Measurements from ENCODE around the gene ITGA1. TPM values are rescaled to one million over a fixed set of nuclear protein-coding genes. Genes with fewer than 3 reads are reported as not detected.

The ITGA1 gene
- total RNA-seq, 5 donors from 2014 or later (not counting 1 experiment from before 2014, with no cell fraction given): 2.9 to 13.0 (median 6.8) TPM

DNA sequence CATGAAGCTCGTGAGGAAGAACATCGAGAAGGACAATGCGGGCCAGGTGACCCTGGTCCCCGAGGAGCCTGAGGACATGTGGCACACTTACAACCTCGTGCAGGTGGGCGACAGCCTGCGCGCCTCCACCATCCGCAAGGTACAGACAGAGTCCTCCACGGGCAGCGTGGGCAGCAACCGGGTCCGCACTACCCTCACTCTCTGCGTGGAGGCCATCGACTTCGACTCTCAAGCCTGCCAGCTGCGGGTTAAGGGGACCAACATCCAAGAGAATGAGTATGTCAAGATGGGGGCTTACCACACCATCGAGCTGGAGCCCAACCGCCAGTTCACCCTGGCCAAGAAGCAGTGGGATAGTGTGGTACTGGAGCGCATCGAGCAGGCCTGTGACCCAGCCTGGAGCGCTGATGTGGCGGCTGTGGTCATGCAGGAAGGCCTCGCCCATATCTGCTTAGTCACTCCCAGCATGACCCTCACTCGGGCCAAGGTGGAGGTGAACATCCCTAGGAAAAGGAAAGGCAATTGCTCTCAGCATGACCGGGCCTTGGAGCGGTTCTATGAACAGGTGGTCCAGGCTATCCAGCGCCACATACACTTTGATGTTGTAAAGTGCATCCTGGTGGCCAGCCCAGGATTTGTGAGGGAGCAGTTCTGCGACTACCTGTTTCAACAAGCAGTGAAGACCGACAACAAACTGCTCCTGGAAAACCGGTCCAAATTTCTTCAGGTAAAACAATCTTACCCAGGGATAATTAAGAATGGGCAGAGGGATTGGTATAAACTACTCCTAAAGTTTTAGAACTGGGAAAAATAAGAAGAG lies 12.9 kb downstream of the ITGA1 start:
- DNase-seq (peak in 29 of 35 experiments; percentile 4 to 54 (median 18)), ATAC-seq (replicated peaks in 1 of 4) (peak; percentile 27 to 53 (median 36))
- Mint-ChIP-seq H3K36me3 (peaks cover 19% of the 10 kb centered on the region), H3K27me3 (no peaks in the 10 kb centered on the region), H3K9me3 (no peaks in the 10 kb centered on the region), H3K4me3 (peak overlapping the region; percentile 95 to 99 (median 98)), H3K4me1 (peaks cover 65 to 76% (median 70%) of the 10 kb centered on the region in 3 donors), H3K27ac (peak overlapping the region; percentile 88 to 93)
- WGBS (ENCODE audit: insufficient coverage): 7% methylated on average over 26 of the region's 31 CpGs
- ChIA-PET POLR2A (interaction anchor here (0.9 to 1.3 kb wide), 2 partner anchors 22 to 74 kb away, joined by 4 to 5 read pairs; no protein-coding TSS in a partner anchor), CTCF (interaction anchor here (1.1 to 1.8 kb wide), 6 partner anchors 8 to 149 kb away, joined by 3 to 12 read pairs (median 8); partner anchors contain the start of genes ITGA1 (in 1 of the 2) and PELO (in 1 of the 2))
- Histone ChIP-seq H3K36me3 (ENCODE audit: control insufficient read depth in 2 of 2, extremely low read depth in 1 of 2, insufficient read depth in 1 of 2, low read length in 1 of 2) (no peaks in the 10 kb centered on the region), H3K4me3 (ENCODE audit: control insufficient read depth in 1 of 2, extremely low read depth in 1 of 2, low read length in 1 of 2) (peak overlapping the region; percentile 68 to 99), H3K27me3 (replicated peaks in 1 of 2; ENCODE audit: control insufficient read depth in 2 of 2, extremely low read depth in 1 of 2, insufficient read depth in 2 of 2, low read length in 1 of 2) (no peaks in the 10 kb centered on the region), H3K9me3 (no peaks in the 10 kb centered on the region), H3K27ac (ENCODE audit: low read length) (peak overlapping the region; percentile 75), H3K4me1 (ENCODE audit: control insufficient read depth in 1 of 2, extremely low read depth in 1 of 2, insufficient read depth in 2 of 2, low read length in 2 of 2) (peaks cover 23 to 45% of the 10 kb centered on the region in 2 experiments)

DNA sequence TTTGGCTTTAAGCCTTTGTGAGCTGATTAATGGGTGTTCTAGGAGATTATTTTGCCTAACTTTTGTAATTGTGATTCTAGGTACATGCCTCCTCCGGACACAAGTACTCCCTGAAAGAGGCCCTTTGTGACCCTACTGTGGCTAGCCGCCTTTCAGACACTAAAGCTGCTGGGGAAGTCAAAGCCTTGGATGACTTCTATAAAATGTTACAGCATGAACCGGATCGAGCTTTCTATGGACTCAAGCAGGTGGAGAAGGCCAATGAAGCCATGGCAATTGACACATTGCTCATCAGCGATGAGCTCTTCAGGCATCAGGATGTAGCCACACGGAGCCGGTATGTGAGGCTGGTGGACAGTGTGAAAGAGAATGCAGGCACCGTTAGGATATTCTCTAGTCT lies 13.6 kb downstream of the ITGA1 start:
- H3K9me3 Mint-ChIP-seq: no peaks in the 10 kb centered on the region

DNA sequence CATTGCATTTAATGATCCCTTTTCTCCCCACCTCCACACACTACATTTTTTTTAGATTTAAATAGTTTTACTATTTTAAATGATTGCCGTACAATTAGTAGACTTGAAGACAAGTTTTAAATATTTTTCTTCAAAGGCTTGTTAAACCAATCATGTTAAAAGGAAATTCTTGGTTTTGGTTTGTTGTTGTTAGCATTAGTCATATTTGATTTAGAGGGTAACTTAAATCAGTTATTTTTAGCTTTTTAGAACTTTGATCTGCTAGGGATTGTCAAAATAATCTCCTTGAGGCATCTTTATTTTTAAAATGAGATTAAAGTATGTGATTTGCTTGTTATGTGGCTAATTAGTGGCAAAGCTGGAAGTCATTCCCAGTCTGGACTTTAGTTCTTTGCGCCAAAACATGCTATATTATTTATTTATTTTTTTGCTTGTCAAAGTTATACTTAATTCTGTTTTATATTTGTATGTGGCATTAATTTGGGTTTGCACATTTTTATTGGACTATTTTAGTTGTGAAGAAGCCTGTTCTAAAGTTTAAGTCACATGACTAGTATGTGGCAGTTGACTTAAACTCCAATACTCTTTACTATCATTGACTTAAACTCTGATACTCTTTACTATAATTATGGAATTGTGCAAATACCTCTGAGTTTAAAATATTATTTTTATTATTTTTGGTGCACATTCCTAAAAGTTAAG lies 14.7 kb downstream of the ITGA1 start:
- Mint-ChIP-seq H3K4me3 (peak overlapping the region in 2 of 3 donors; percentile 98 to 99), H3K4me1 (peaks cover 64 to 72% (median 67%) of the 10 kb centered on the region in 3 donors), H3K27me3 (no peaks in the 10 kb centered on the region), H3K9me3 (no peaks in the 10 kb centered on the region), H3K36me3 (peaks cover 24% of the 10 kb centered on the region), H3K27ac (no peak overlapping the region)
- no peak for ATAC-seq (replicated peaks in 1 of 4)
- Histone ChIP-seq H3K36me3 (ENCODE audit: control insufficient read depth in 2 of 2, extremely low read depth in 1 of 2, insufficient read depth in 1 of 2, low read length in 1 of 2) (no peaks in the 10 kb centered on the region), H3K4me1 (ENCODE audit: control insufficient read depth in 1 of 2, extremely low read depth in 1 of 2, insufficient read depth in 2 of 2, low read length in 2 of 2) (peaks cover 23 to 45% of the 10 kb centered on the region in 2 experiments), H3K27ac (ENCODE audit: low read length) (no peak overlapping the region), H3K4me3 (ENCODE audit: control insufficient read depth in 1 of 2, extremely low read depth in 1 of 2, low read length in 1 of 2) (no peak overlapping the region), H3K27me3 (replicated peaks in 1 of 2; ENCODE audit: control insufficient read depth in 2 of 2, extremely low read depth in 1 of 2, insufficient read depth in 2 of 2, low read length in 1 of 2) (no peaks in the 10 kb centered on the region), H3K9me3 (no peaks in the 10 kb centered on the region)
- no peak for DNase-seq
- CTCF ChIA-PET: interaction anchor here in 1 of 2 donors (1.6 kb wide), 1 partner anchor 138 kb away, joined by 4 read pairs; no protein-coding TSS in a partner anchor
- POLR2A ChIA-PET: no interaction called here
- WGBS (ENCODE audit: insufficient coverage): no CpG with 5 or more reads among the region's 2 CpGs

More for the DNA sequence above, 13.6 kb downstream of the ITGA1 start:
- DNase-seq (no peak), ATAC-seq (replicated peaks in 1 of 4) (no peak)
- ChIA-PET POLR2A (interaction anchor here in 1 of 2 donors (0.9 kb wide), 1 partner anchor 23 kb away, joined by 4 read pairs; no protein-coding TSS in a partner anchor), CTCF (interaction anchor here (1.1 to 1.6 kb wide), 2 partner anchors 14 to 137 kb away, joined by 4 to 5 read pairs; partner anchors contain the start of genes ITGA1 (in 1 of the 2) and PELO (in 1 of the 2))
- H3K4me3 ChIP-seq (ENCODE audit: control insufficient read depth in 1 of 2, extremely low read depth in 1 of 2, low read length in 1 of 2): peak overlapping the region; percentile 68 to 99
- peaks cover 24% of the 10 kb centered on the region for H3K36me3 Mint-ChIP-seq
- H3K27me3 Mint-ChIP-seq: no peaks in the 10 kb centered on the region
- peaks cover 23 to 45% of the 10 kb centered on the region in 2 experiments for H3K4me1 ChIP-seq (ENCODE audit: control insufficient read depth in 1 of 2, extremely low read depth in 1 of 2, insufficient read depth in 2 of 2, low read length in 2 of 2)
- H3K27ac Mint-ChIP-seq: peak overlapping the region; percentile 88 to 93
- H3K27ac ChIP-seq (ENCODE audit: low read length): no peak overlapping the region
- peaks cover 67 to 78% (median 70%) of the 10 kb centered on the region in 3 donors for H3K4me1 Mint-ChIP-seq
- no peaks in the 10 kb centered on the region for H3K36me3 ChIP-seq (ENCODE audit: control insufficient read depth in 2 of 2, extremely low read depth in 1 of 2, insufficient read depth in 1 of 2, low read length in 1 of 2)
- H3K9me3 ChIP-seq: no peaks in the 10 kb centered on the region
- WGBS (ENCODE audit: insufficient coverage): 70% methylated on average over 8 of the region's 8 CpGs
- H3K27me3 ChIP-seq (replicated peaks in 1 of 2; ENCODE audit: control insufficient read depth in 2 of 2, extremely low read depth in 1 of 2, insufficient read depth in 2 of 2, low read length in 1 of 2): no peaks in the 10 kb centered on the region
- peak overlapping the region; percentile 95 to 99 (median 98) for H3K4me3 Mint-ChIP-seq

DNA sequence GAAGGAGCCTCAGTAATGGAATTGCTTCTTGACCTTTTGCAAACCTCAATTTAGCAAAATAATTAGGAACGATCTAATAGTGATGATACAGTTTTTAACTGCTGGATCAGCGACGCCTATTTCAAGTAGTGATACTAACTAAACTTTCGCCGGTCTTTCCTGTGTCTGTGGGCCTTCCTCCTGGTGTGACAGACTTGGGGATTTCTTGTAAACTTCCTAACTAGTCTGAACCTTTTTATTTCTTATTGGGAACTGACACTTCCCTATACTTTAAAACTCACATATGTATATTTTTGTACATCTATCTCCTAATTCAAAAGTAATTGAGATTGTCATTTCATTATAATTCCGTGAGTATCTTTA lies 15.2 kb downstream of the ITGA1 start:
- ChIA-PET POLR2A (no interaction called here), CTCF (no interaction called here)
- no peaks in the 10 kb centered on the region for H3K27me3 ChIP-seq (replicated peaks in 1 of 2; ENCODE audit: control insufficient read depth in 2 of 2, extremely low read depth in 1 of 2, insufficient read depth in 2 of 2, low read length in 1 of 2)
- ATAC-seq (replicated peaks in 1 of 4): no peak
- Mint-ChIP-seq H3K9me3 (no peaks in the 10 kb centered on the region), H3K27ac (no peak overlapping the region), H3K4me1 (peaks cover 62 to 69% (median 66%) of the 10 kb centered on the region in 3 donors), H3K27me3 (no peaks in the 10 kb centered on the region), H3K36me3 (peaks cover 24% of the 10 kb centered on the region), H3K4me3 (no peak overlapping the region)
- no peak overlapping the region for H3K27ac ChIP-seq (ENCODE audit: low read length)
- H3K9me3 ChIP-seq: no peaks in the 10 kb centered on the region
- peaks cover 23 to 43% of the 10 kb centered on the region in 2 experiments for H3K4me1 ChIP-seq (ENCODE audit: control insufficient read depth in 1 of 2, extremely low read depth in 1 of 2, insufficient read depth in 2 of 2, low read length in 2 of 2)
- no peak for DNase-seq
- no peak overlapping the region for H3K4me3 ChIP-seq (ENCODE audit: control insufficient read depth in 1 of 2, extremely low read depth in 1 of 2, low read length in 1 of 2)
- no CpG with 5 or more reads among the region's 6 CpGs for WGBS (ENCODE audit: insufficient coverage)
- H3K36me3 ChIP-seq (ENCODE audit: control insufficient read depth in 2 of 2, extremely low read depth in 1 of 2, insufficient read depth in 1 of 2, low read length in 1 of 2): no peaks in the 10 kb centered on the region

DNA sequence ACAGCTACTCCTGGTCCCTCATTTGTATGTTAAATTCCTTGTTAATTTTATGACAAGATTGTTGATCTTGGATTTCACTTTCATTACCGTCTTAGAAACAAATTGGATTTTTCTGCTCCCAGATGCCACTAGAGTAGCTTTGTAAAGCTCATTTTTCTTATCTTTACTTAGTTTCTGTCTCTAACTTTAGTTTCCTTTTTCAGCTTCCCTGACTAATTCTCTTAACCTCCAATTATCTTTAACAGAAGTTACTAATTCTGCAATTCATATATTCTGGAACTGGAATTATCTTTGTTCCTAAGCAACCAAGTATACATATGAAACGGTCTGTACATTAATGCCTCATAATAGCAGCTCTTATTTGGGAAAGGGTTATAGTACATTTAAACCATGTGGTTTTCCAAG lies 16.7 kb downstream of the ITGA1 start:
- Histone ChIP-seq H3K36me3 (ENCODE audit: control insufficient read depth in 2 of 2, extremely low read depth in 1 of 2, insufficient read depth in 1 of 2, low read length in 1 of 2) (no peaks in the 10 kb centered on the region), H3K27ac (ENCODE audit: low read length) (no peak overlapping the region), H3K4me3 (ENCODE audit: control insufficient read depth in 1 of 2, extremely low read depth in 1 of 2, low read length in 1 of 2) (no peak overlapping the region), H3K9me3 (no peaks in the 10 kb centered on the region), H3K4me1 (ENCODE audit: control insufficient read depth in 1 of 2, extremely low read depth in 1 of 2, insufficient read depth in 2 of 2, low read length in 2 of 2) (peaks cover 17 to 31% of the 10 kb centered on the region in 2 experiments), H3K27me3 (replicated peaks in 1 of 2; ENCODE audit: control insufficient read depth in 2 of 2, extremely low read depth in 1 of 2, insufficient read depth in 2 of 2, low read length in 1 of 2) (no peaks in the 10 kb centered on the region)
- H3K4me3 Mint-ChIP-seq: no peak overlapping the region
- H3K36me3 Mint-ChIP-seq: peaks cover 24% of the 10 kb centered on the region
- ChIA-PET POLR2A (no interaction called here), CTCF (interaction anchor here in 1 of 2 donors (0.6 kb wide), 1 partner anchor 40 kb away, joined by 3 read pairs; no protein-coding TSS in a partner anchor)
- peaks cover 47 to 54% (median 52%) of the 10 kb centered on the region in 3 donors for H3K4me1 Mint-ChIP-seq
- DNase-seq (no peak), ATAC-seq (replicated peaks in 1 of 4) (no peak)
- H3K9me3 Mint-ChIP-seq: no peaks in the 10 kb centered on the region
- no peaks in the 10 kb centered on the region for H3K27me3 Mint-ChIP-seq
- WGBS (ENCODE audit: insufficient coverage): no CpG with 5 or more reads among the region's 2 CpGs
- no peak overlapping the region for H3K27ac Mint-ChIP-seq

DNA sequence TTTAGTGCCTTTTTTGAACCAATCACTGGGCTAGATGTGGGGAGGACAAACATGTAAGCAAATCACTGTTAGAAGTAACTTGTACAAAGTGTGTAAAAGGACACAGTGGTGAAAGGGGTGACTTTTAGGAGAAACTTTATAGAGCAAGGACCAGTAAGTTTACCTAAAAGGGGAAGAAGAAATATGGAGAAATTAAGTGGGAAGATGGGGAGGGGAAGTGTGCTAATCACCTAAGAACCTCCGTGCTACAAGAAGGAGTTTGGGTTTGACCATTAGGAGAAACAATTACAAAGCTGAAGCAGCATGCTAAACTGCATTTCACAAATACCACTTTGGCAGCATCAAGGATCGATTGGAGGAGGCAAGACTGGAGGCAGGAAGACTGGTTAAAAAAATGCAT lies 17.3 kb downstream of the ITGA1 start:
- Histone ChIP-seq H3K9me3 (no peaks in the 10 kb centered on the region), H3K4me1 (ENCODE audit: control insufficient read depth in 1 of 2, extremely low read depth in 1 of 2, insufficient read depth in 2 of 2, low read length in 2 of 2) (peaks cover 16 to 29% of the 10 kb centered on the region in 2 experiments), H3K27ac (ENCODE audit: low read length) (no peak overlapping the region), H3K4me3 (ENCODE audit: control insufficient read depth in 1 of 2, extremely low read depth in 1 of 2, low read length in 1 of 2) (no peak overlapping the region), H3K27me3 (replicated peaks in 1 of 2; ENCODE audit: control insufficient read depth in 2 of 2, extremely low read depth in 1 of 2, insufficient read depth in 2 of 2, low read length in 1 of 2) (no peaks in the 10 kb centered on the region), H3K36me3 (ENCODE audit: control insufficient read depth in 2 of 2, extremely low read depth in 1 of 2, insufficient read depth in 1 of 2, low read length in 1 of 2) (no peaks in the 10 kb centered on the region)
- H3K36me3 Mint-ChIP-seq: peaks cover 21% of the 10 kb centered on the region
- CTCF ChIA-PET: no interaction called here
- H3K9me3 Mint-ChIP-seq: no peaks in the 10 kb centered on the region
- H3K27ac Mint-ChIP-seq: no peak overlapping the region
- WGBS (ENCODE audit: insufficient coverage): 100% methylated on average over 1 of the region's 2 CpGs
- ATAC-seq (replicated peaks in 1 of 4): no peak
- peaks cover 41 to 49% (median 47%) of the 10 kb centered on the region in 3 donors for H3K4me1 Mint-ChIP-seq
- no peak for DNase-seq
- H3K27me3 Mint-ChIP-seq: no peaks in the 10 kb centered on the region
- POLR2A ChIA-PET: no interaction called here
- H3K4me3 Mint-ChIP-seq: no peak overlapping the region

All from T-cell (primary cell).